ENCODE measurements around the gene MAPKAPK2.
A peak's percentile ranks its signal among the peaks of the same experiment; 100 is the strongest.

The MAPKAPK2 gene

GRCh38 chr1:206660136-206660535, 24.6 kb upstream of the MAPKAPK2 start:
- DNase-seq (ENCODE audit: low spot score) = no peak

- DNase-seq (ENCODE audit: low spot score) = no peak
Measured at GRCh38 chr1:206661161-206661820, 23.4 kb upstream of the MAPKAPK2 start.

DNA sequence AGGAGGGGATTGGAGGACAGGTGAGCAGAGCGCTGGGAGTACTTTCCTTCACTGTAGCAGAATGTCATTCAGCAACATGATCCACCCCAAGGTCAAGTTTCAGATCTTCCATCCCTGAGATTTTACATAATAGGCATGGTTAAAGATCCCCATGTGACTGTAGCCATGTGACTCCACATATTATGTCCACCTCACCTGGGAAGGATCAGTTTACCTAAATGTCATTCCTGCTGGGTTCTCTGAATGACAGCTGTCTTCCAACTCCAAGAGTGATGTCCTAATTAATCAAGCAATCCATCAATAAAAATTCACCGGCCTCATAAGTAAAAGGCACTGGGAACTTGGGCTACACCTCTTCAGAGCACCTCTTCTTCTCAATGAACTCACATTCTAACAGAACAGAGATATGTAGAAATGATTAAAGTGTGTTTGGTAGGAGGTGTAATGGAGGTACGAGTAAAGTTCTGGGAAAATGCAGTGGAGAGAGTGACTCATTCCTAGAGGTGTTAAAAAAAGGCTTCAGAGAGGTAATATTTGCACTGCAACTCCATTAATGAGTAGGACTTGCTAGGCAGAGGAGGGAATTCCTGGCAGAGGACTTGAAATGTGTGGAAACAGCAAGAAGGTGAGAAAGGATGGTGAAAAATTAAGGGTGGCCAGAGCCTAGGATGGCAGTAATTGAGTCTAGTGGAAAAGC, 22.2 kb upstream of the MAPKAPK2 start:
- DNase-seq (ENCODE audit: low spot score) = no peak

DNA sequence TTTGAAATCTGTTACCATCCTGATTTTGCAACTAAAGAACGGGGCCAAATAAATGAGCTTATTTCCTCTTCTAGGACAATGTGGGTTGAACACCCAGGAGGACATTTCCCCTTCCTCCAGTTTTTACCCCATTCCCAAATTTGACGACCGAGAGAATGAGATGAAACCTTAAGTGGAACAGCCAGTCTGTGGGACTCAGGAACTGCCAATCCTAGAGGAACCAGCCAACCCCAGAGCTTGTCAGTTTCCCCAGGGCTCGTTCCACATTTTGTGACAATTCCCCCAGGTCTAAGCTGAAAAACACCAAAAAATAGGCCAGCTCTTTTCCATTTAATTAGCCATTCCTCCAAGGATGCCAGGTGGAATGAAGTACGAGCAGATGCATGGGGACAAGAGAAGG, 21.3 kb upstream of the MAPKAPK2 start:
- no peak for DNase-seq (ENCODE audit: low spot score)

GRCh38 chr1:206663832-206664652, 20.7 kb upstream of the MAPKAPK2 start:
- peak; percentile 62 for DNase-seq (ENCODE audit: low spot score)

DNA sequence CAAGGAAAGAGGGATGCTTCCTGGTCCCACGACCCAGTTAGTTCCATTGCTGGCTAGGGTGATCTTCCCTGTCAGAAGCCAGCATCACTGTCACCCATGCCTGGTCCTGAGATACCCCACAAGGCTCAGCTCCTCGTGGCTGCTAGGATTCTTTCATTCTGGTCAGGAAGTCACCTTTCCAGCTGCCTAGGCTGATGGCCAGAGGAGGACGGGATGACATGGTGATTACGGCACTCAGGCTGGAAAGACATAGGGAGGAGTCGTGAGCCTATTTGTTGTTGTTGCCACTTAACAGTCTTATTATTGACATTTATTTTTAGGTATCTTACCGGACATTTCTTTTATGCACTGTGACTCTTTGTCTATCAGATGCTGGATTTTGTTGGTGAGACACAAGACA, 20.0 kb upstream of the MAPKAPK2 start:
- DNase-seq (ENCODE audit: low spot score) = no peak

GRCh38 chr1:206666031-206666561, 18.6 kb upstream of the MAPKAPK2 start:
- no peak for DNase-seq (ENCODE audit: low spot score)

GRCh38 chr1:206666954-206667665, 17.6 kb upstream of the MAPKAPK2 start:
- no peak for DNase-seq (ENCODE audit: low spot score)

GRCh38 chr1:206668351-206668750, 16.4 kb upstream of the MAPKAPK2 start:
- DNase-seq (ENCODE audit: low spot score) = no peak

GRCh38 chr1:206668874-206669410, 15.8 kb upstream of the MAPKAPK2 start:
- DNase-seq (ENCODE audit: low spot score) = no peak

- DNase-seq (ENCODE audit: low spot score) = no peak
Measured at GRCh38 chr1:206672011-206672688, 12.6 kb upstream of the MAPKAPK2 start.

GRCh38 chr1:206672844-206673758, 11.6 kb upstream of the MAPKAPK2 start:
- DNase-seq (ENCODE audit: low spot score) = peak; percentile 41

- DNase-seq (ENCODE audit: low spot score) = no peak
Measured at GRCh38 chr1:206674236-206674635, 10.5 kb upstream of the MAPKAPK2 start.

- DNase-seq (ENCODE audit: low spot score) = no peak
Measured at GRCh38 chr1:206674745-206675175, 9.9 kb upstream of the MAPKAPK2 start.

- DNase-seq (ENCODE audit: low spot score) = no peak
Measured at GRCh38 chr1:206676499-206676898, 8.2 kb upstream of the MAPKAPK2 start.

DNA sequence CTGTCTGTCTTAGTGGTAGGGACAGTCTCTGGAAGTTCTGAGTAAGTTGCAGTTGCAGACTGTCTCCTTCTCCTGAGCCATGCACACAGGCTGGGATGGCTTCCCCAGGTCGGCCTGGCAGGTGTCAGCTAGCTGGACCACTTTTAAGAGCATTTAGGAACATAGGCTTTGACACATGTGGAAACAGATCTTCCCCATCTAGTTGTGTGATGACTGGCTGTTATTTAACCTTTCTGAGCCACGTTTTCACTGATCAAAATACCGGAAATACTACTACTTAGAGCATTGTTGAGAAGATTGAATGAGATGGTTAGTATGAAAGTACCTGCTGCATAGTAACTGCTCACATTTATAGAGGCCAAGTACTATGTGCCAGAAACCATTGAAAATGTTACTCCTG, 6.2 kb upstream of the MAPKAPK2 start:
- no peak for DNase-seq (ENCODE audit: low spot score)

GRCh38 chr1:206679738-206680211, 4.9 kb upstream of the MAPKAPK2 start:
- peak; percentile 26 for DNase-seq (ENCODE audit: low spot score)

- peak; percentile 65 for DNase-seq (ENCODE audit: low spot score)
Measured at GRCh38 chr1:206680279-206680678, 4.4 kb upstream of the MAPKAPK2 start.

- no peak for DNase-seq (ENCODE audit: low spot score)
Measured at GRCh38 chr1:206681359-206681758, 3.3 kb upstream of the MAPKAPK2 start.

DNA sequence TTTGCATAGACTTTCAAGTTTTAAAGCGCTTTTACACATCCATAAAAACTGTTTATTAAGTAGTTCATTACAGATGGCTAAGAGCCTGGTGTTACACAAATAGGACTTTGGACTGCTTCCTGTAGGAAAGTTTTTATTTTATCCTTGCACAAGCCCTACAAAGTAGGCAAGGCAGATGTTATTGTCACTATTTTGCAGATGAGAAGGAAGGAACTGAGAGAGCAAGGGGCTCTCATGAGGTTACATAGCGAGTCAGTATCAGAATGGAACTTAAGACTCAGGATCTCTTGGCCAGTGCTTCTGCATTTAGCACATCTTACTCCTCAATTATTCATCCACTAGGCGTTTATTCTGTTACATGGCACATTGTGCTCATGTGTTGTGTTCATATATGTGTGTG, 2.6 kb upstream of the MAPKAPK2 start:
- no peak for DNase-seq (ENCODE audit: low spot score)
